Measurements from ENCODE around the gene ADAMTSL4.
"Not testable (repeated sequence)": the region's sequence is repeated elsewhere in the genome, so short reads cannot be mapped to it uniquely, and the experiment has no call there.

The ADAMTSL4 gene

GRCh38 chr1:150567717-150568593 lies 18.7 kb downstream of the ADAMTSL4 start:
- DNase-seq, result peak; percentile 38

- no peak for DNase-seq
Observed at GRCh38 chr1:150568594-150568966, 19.4 kb downstream of the ADAMTSL4 start.

DNA sequence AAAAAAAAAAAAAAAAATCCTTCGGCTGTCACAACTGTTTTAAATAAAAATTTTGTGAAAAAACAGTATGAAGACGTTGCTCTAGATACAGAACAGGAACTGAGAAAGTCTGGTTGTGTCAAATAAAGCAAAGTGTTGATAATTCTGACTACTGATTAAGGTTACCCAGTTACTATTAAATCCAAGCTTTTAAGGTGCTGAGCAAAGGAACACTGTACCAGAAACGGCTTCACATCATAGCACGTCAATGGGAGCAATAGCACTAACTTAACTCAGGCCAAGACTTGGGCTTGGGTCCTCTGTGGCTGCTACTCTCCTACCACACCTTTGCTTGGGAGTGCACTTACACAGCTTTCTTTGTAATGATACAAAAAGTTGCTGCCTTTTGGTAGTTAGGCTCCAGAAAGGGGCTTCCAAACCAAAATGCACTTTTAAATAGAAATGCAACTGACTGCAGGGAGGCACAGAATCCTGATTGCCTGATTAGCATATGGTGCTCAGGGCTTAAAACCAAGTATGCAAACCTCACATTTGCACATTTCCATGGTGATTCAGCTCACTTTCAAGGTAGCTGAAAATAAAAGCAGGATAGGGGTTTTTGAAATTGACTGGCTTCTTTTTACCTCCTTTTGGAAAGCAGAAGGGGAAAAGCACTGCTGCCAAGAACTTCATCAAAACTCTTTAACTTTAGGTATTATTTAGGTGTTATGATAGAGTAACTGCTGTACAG lies 23.9 kb downstream of the ADAMTSL4 start:
- DNase-seq, result no peak

DNA sequence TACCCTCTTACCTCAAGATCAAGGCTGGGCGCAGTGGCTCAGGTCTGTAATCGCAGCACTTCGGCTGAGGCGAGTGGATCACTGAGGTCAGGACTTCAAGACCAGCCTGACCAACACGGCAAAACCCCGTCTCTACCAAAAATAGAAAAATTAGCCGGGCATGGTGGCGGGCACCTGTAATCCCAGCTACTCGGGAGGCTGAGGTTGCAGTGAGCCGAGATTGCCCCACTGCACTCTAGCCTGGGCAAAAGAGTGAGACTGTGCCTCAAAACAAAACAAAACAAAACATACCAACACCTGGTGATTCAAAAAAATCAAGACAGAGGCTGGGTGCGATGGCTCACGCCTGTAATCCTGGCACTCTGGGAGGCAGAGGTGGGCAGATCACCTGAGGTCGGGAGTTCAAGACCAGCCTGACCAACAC lies 24.5 kb downstream of the ADAMTSL4 start:
- DNase-seq, result not testable (repeated sequence)

GRCh38 chr1:150574260-150575071 lies 25.3 kb downstream of the ADAMTSL4 start:
- no peak for DNase-seq

- no peak for DNase-seq
Observed at GRCh38 chr1:150575072-150575489, 25.9 kb downstream of the ADAMTSL4 start.

DNA sequence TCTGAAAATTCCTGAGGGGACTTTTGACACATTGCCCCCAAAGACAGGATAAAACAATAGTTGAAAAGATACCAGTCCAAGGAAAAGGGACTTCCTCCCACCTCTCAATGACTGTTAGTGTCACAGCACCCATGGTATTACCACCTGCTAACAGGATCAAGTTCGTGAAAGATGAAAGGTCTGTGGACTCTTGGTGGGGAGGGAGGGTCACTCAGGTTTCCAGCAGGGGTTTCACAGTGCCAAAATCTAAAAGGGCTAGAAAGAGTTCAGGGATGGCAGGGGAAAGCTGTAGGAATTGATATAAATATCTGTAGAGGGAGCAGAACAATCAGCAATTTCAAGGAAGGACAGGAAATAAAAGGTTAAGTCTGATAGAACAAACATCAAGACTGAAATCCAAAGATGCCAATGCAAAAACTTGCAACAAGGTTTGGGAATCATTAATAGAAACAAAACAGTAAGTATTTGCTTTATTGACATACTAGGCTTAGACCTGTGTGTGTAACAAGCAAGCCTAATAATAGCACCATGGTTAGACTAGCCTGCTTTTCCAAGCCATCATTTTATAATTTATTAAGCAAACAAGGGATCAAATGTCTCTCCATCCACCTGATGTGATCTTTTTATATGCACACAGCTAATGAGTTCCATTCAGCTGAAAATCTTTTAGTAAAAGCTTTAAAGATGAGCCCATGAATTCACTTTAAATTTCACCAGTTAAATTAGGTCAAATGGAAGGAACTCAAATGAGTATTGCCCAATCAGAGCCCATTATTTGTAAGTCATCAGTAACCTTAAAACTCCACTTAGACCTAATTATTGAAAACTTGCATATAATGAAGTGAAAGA lies 26.5 kb downstream of the ADAMTSL4 start:
- no peak for DNase-seq

GRCh38 chr1:150576367-150576711 lies 27.1 kb downstream of the ADAMTSL4 start:
- DNase-seq, result no peak

- no peak for DNase-seq
Observed at GRCh38 chr1:150576794-150577556, 27.8 kb downstream of the ADAMTSL4 start.

GRCh38 chr1:150577557-150578271 lies 28.5 kb downstream of the ADAMTSL4 start:
- peak; percentile 55 for DNase-seq

DNA sequence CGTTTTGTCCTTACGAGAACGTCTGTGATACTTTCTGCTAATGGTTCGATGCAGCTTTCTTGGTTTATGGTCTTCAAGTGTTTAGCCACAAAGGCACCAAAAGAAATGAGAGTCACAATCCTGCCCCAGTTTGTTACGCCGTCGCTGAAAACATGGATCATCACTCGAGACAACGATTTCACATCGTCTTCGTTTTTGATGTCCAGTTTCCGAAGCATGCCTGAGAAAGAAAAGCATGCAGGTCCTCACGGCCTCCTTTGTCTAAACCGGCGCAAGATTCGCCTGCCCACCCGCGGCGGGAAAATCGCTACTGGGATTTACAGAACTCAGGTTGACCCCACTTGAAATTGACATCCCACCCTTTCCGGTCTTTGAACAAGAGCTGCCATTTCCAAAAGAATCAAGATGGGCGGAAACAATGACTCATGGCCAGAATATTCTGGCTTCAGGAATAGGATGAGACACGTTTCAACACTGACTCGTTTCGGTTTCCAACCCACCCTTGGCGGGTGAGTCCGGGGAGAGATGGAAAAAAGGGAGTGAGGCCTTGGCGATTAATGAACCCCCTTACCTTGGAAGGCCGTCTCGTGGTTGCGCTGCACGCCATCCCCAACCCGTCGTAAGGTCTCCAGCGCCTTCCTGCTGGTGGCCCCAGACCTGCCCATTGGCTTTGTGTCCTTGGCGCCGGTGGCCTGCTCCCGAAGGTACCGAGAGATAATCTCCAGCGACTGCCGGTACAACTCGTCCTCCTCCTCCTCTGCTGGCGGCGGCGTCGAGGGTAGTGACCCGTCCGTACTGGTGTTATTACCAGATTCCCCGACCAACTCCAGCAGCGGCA lies 29.3 kb downstream of the ADAMTSL4 start:
- DNase-seq, result peak; percentile 71

- DNase-seq, result peak; percentile 96
Observed at GRCh38 chr1:150579110-150579944, 30.1 kb downstream of the ADAMTSL4 start, which contains the start of gene MCL1. MCL1 (minus strand) TSS chr1:150579610; CDS start chr1:150579530, 80 bp downstream.

GRCh38 chr1:150579945-150580642 lies 30.9 kb downstream of the ADAMTSL4 start:
- no peak for DNase-seq

- DNase-seq, result not testable (repeated sequence)
Observed at GRCh38 chr1:150580966-150581365, 31.8 kb downstream of the ADAMTSL4 start.

DNA sequence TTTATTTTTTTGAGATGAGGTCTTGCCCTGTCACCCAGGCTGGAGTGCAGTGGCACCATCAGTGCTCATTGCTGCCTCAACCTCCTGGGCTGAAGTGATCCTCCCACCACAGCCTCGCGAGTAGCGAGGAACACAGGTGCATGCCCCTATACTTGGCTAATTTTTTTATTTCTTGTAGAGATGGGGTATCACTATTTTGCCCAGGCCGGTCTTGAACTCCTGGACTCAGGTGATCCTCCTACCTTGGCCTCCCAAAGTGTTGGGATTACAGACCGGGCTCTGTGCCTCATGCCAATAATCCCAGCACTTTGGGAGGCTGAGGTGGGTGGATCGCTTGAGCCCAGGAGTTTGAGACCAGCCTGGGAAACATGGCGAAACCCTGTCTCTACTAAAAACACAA lies 32.2 kb downstream of the ADAMTSL4 start:
- not testable (repeated sequence) for DNase-seq

- not testable (repeated sequence) for DNase-seq
Observed at GRCh38 chr1:150581962-150582361, 32.8 kb downstream of the ADAMTSL4 start.

DNA sequence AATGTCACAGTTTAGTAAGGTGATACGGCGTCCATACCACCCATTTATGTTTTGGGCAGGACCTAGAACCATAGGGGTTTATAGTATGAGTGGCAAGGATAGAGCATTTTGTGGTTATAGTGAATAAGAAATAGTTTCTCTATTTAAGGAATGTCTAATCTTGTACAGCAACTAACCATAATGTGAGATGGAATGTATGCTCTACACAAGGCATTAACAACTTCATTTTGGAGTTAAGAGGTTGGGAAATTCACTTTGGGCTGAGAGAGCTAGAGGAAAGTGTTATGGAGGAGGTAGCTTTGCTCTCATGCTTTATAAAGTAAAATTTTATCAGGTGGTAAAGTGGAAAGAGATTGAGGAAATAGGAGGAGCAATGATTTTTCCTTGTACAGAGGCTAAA lies 33.2 kb downstream of the ADAMTSL4 start:
- no peak for DNase-seq
